Natural killer cell (primary cell): ENCODE results near the gene RGS3. TPM values are rescaled to one million over a fixed set of nuclear protein-coding genes. Genes with fewer than 3 reads are reported as not detected.

Source experiments
- ATAC-seq, 3 donors: fragments of 150-1000 bp in 2 of 3; fragments of 200-7000 bp in 1 of 3; cut with Tn5 transposase; 1 replicate in 1 of 3; 2 replicates in 2 of 3; pipeline ENCODE4 v1.10.0; 2021; ENCODE audit warnings: mild to moderate bottlenecking in 2 of 3, moderate library complexity in 2 of 3
- DNase-seq, 2 donors: peaks; one replicate each; pipeline versions ENCODE4 v3.0.0 to v3.0.0-alpha.2; 2013 to 2021; ENCODE audit warnings: mixed read lengths in 1 of 2
- H3K27ac ChIP-seq: one replicate; pipeline ENCODE4 v1.5.1; 2013; ENCODE audit warnings: mild to moderate bottlenecking, low read length
- H3K27me3 ChIP-seq: one replicate; pipeline ENCODE4 v1.6.1; 2013; ENCODE audit warnings: low read length; ENCODE audit not compliant: control insufficient read depth, insufficient read depth
- H3K36me3 ChIP-seq: one replicate; pipeline ENCODE4 v1.6.1; 2013; ENCODE audit warnings: low read length; ENCODE audit not compliant: control insufficient read depth, insufficient read depth
- H3K4me1 ChIP-seq: one replicate; pipeline ENCODE4 v1.6.1; 2013; ENCODE audit warnings: low read length; ENCODE audit not compliant: control insufficient read depth, insufficient read depth
- H3K4me3 ChIP-seq: one replicate; pipeline ENCODE4 v1.5.1; 2013; ENCODE audit warnings: low read length
- H3K9me3 ChIP-seq: one replicate; pipeline ENCODE4 v1.6.1; 2013; ENCODE audit warnings: low read length; ENCODE audit not compliant: control insufficient read depth, insufficient read depth
- H3K27ac Mint-ChIP-seq, 2 donors: one replicate each; pipeline ENCODE4 v1.8.0; 2022; ENCODE audit warnings: mild to moderate bottlenecking in 2 of 2, mixed read lengths in 2 of 2, moderate library complexity in 1 of 2
- H3K27me3 Mint-ChIP-seq, 2 donors: one replicate each; pipeline ENCODE4 v1.8.0; 2022; ENCODE audit warnings: low read depth in 2 of 2, mixed read lengths in 2 of 2
- H3K36me3 Mint-ChIP-seq: one replicate; pipeline ENCODE4 v1.8.0; 2022; ENCODE audit warnings: mixed read lengths
- H3K4me1 Mint-ChIP-seq, 2 donors: one replicate each; pipeline ENCODE4 v1.8.0; 2022; ENCODE audit warnings: mixed read lengths in 2 of 2
- H3K4me3 Mint-ChIP-seq: one replicate; pipeline ENCODE4 v1.8.0; 2022; ENCODE audit warnings: mild to moderate bottlenecking, moderate library complexity, mixed read lengths
- H3K9me3 Mint-ChIP-seq, 2 donors: one replicate each; pipeline ENCODE4 v1.8.0; 2022; ENCODE audit warnings: mixed read lengths in 2 of 2
- CTCF ChIP-seq: fragments of 200-600 bp; IDR thresholded peaks from one replicate; pipeline ENCODE4 v1.8.0; 2022; ENCODE audit warnings: antibody characterized with exemption
- WGBS: methylation state at CpG from one replicate; pipeline ENCODE4 v1.1.7; 2013; ENCODE audit warnings: missing lambda C conversion rate; ENCODE audit not compliant: insufficient coverage; 5-methylcytosine and 5-hydroxymethylcytosine counted together
- intact Hi-C: fragments of 100-400 bp; cut with micrococcal nuclease; formaldehyde crosslinking; loops from one replicate; pipeline ENCODE4 v1.14.2; 2022
- total RNA-seq, 4 donors: library from RNA; stranded (reverse); fragments of 120-200 nt in 1 of 4; gene quantifications; one replicate each; pipeline versions ENCODE4 v1.2.3 to v1.2.4, GENCODE V29; 2013 to 2022

Gene RGS3
- total RNA-seq, 3 donors from 2014 or later (not counting 1 experiment from before 2014, with no cell fraction given), result 148 to 269 (median 190) TPM

DNA sequence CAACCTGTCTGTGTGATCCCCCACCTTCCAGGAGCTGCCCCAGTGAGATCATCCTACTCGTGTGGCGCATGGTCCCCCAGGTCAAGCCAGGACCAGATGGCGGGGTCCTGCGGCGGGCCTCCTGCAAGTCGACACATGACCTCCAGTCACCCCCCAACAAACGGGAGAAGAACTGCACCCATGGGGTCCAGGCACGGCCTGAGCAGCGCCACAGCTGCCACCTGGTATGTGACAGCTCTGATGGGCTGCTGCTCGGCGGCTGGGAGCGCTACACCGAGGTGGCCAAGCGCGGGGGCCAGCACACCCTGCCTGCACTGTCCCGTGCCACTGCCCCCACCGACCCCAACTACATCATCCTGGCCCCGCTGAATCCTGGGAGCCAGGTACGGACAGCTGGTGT lies 43.7 kb downstream of the RGS3 start:
- ATAC-seq (no peak), DNase-seq (no peak)
- Histone ChIP-seq H3K36me3 (no peaks in the 10 kb centered on the region), H3K4me1 (peaks cover 35% of the 10 kb centered on the region), H3K4me3 (no peak overlapping the region), H3K27ac (no peak overlapping the region), H3K9me3 (no peaks in the 10 kb centered on the region), H3K27me3 (no peaks in the 10 kb centered on the region)
- H3K4me1 Mint-ChIP-seq, result peaks cover 35 to 49% of the 10 kb centered on the region in 2 donors
- TF ChIP-seq CTCF, result no peak
- no peak overlapping the region for H3K27ac Mint-ChIP-seq
- H3K4me3 Mint-ChIP-seq, result no peak overlapping the region
- peaks cover 0 to 3% of the 10 kb centered on the region in 2 donors for H3K27me3 Mint-ChIP-seq
- intact Hi-C loops, result no loop called here
- H3K9me3 Mint-ChIP-seq, result no peaks in the 10 kb centered on the region
- H3K36me3 Mint-ChIP-seq, result no peaks in the 10 kb centered on the region
- 96% methylated on average over 19 of the region's 19 CpGs for WGBS

DNA sequence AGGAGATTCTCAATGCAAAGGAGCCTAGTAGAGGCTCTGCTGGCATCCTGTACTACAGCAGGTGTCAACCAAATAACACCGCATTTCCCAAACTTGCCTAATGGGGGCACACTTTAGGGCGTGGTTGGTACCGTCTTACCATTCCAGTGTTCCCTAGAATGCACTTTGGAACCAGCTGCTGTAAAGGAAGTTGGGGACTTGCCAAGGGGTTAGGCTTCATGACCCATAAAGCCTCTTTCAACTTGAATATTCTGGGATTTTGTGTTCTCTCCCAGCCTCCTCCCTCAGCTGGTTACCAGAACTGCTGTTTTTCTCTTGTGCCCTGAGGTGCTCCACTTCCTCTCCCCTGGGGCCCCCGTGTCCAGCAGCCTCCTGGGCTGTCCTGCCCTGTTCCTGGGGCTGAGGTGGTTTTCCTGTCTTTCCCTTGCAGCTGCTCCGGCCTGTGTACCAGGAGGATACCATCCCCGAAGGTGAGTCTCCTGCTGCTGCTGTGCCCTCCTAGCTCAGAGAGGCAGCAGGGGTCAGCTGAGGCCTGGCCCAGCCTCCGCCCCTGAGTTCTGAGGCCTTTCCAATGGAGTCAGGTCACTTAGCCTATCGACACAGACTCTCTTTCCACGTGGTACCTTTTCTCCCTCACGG lies 44.7 kb downstream of the RGS3 start:
- no peaks in the 10 kb centered on the region for H3K36me3 ChIP-seq
- no peaks in the 10 kb centered on the region for H3K9me3 ChIP-seq
- peaks cover 41% of the 10 kb centered on the region for H3K4me1 ChIP-seq
- H3K27ac Mint-ChIP-seq, result peak overlapping the region; percentile 57 to 62
- no peak for ATAC-seq
- WGBS, result 85% methylated on average over 10 of the region's 10 CpGs
- no peaks in the 10 kb centered on the region for H3K9me3 Mint-ChIP-seq
- H3K27me3 ChIP-seq, result no peaks in the 10 kb centered on the region
- TF ChIP-seq CTCF, result no peak
- no peak overlapping the region for H3K4me3 Mint-ChIP-seq
- peaks cover 38 to 49% of the 10 kb centered on the region in 2 donors for H3K4me1 Mint-ChIP-seq
- H3K27me3 Mint-ChIP-seq, result peaks cover 0 to 3% of the 10 kb centered on the region in 2 donors
- H3K36me3 Mint-ChIP-seq, result no peaks in the 10 kb centered on the region
- H3K4me3 ChIP-seq, result no peak overlapping the region
- H3K27ac ChIP-seq, result no peak overlapping the region
- intact Hi-C loops, result no loop called here
- DNase-seq, result no peak

DNA sequence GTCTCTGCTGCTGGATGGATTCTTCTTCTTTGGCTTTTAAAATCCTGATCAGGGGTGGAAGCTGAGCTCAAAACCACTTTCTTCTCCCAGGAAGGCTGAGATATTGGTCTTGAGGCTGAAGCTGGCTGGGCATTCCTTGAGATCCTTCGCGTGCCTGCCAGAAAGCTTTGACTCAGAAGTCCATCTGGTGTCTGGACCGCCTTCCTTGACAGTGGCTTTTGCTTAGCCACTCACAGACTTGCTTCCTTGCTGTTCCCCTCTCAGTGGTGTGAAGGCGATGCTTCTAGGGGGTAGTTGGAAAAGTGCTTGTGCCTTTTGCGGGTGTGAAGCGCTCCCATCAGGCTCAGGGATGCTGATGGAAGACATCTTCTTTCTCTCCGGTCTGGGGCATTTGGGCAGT lies 45.9 kb downstream of the RGS3 start:
- Histone ChIP-seq H3K4me3 (no peak overlapping the region), H3K36me3 (no peaks in the 10 kb centered on the region), H3K4me1 (peaks cover 49% of the 10 kb centered on the region), H3K27ac (no peak overlapping the region), H3K27me3 (no peaks in the 10 kb centered on the region), H3K9me3 (no peaks in the 10 kb centered on the region)
- no peak for TF ChIP-seq CTCF
- DNase-seq (no peak), ATAC-seq (no peak)
- Mint-ChIP-seq H3K27ac (peak overlapping the region; percentile 22 to 85), H3K36me3 (no peaks in the 10 kb centered on the region), H3K4me3 (no peak overlapping the region), H3K27me3 (no peaks in the 10 kb centered on the region), H3K9me3 (no peaks in the 10 kb centered on the region), H3K4me1 (peaks cover 49 to 59% of the 10 kb centered on the region in 2 donors)
- 98% methylated on average over 7 of the region's 7 CpGs for WGBS
- intact Hi-C loops, result no loop called here

DNA sequence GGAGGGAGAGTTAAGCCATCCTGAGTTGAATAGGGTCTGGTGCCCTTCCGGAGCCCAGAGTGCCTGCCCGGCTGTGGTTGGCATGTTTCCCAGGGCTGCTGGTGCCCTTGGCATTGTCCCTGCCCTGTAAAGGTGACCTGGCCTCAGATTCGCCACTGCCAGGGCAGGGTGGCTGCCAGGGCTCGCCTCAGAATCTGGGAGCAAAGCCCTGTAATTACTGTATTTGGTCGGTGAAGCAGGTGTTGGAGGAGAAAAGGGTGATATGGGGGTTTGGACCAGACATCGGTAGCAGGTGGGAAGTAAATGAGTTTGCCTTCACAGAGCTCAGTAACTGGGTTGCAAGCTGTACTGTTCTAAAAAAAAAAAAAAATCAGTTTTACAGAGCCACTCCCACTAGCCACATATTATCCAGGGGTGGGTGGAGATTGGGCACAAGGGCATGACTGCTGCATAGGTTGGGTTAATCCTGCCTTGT lies 47.6 kb downstream of the RGS3 start:
- intact Hi-C loops, result loop anchor here (10.0 kb wide), 1 partner anchor 236 kb away; the partner anchor contains the start of genes CDC26 and PRPF4
- H3K27me3 Mint-ChIP-seq, result no peaks in the 10 kb centered on the region
- peaks cover 57 to 59% of the 10 kb centered on the region in 2 donors for H3K4me1 Mint-ChIP-seq
- no peaks in the 10 kb centered on the region for H3K9me3 Mint-ChIP-seq
- H3K27ac ChIP-seq, result no peak overlapping the region
- WGBS, result 97% methylated on average over 6 of the region's 6 CpGs
- no peak overlapping the region for H3K4me3 ChIP-seq
- H3K36me3 Mint-ChIP-seq, result no peaks in the 10 kb centered on the region
- H3K4me3 Mint-ChIP-seq, result no peak overlapping the region
- TF ChIP-seq CTCF, result no peak
- H3K27me3 ChIP-seq, result no peaks in the 10 kb centered on the region
- no peaks in the 10 kb centered on the region for H3K9me3 ChIP-seq
- no peaks in the 10 kb centered on the region for H3K36me3 ChIP-seq
- H3K27ac Mint-ChIP-seq, result peak overlapping the region; percentile 85 to 93
- peaks cover 60% of the 10 kb centered on the region for H3K4me1 ChIP-seq
- ATAC-seq (no peak), DNase-seq (no peak)
